ENCODE measurements around the gene ZNF385B. TPM values are rescaled to one million over a fixed set of nuclear protein-coding genes. Genes with fewer than 3 reads are reported as not detected.

The ZNF385B gene
- total RNA-seq, 4 donors from 2014 or later, result 0.89 to 3.6 (median 1.8) TPM

GRCh38 chr2:179454443-179455171, 406.8 kb downstream of the ZNF385B start:
- Histone ChIP-seq H3K27me3 (no peaks in the 10 kb centered on the region), H3K4me1 (no peaks in the 10 kb centered on the region), H3K36me3 (no peaks in the 10 kb centered on the region), H3K27ac (no peak overlapping the region), H3K4me3 (no peak overlapping the region), H3K9me3 (no peaks in the 10 kb centered on the region)
- TF ChIP-seq POLR2A (IDR thresholded peaks at IDR 0.05) (no peak), EP300 (IDR thresholded peaks at IDR 0.05) (no peak), POLR2AphosphoS5 (IDR thresholded peaks at IDR 0.05) (no peak)
- TF ChIP-seq, protein P1, sequence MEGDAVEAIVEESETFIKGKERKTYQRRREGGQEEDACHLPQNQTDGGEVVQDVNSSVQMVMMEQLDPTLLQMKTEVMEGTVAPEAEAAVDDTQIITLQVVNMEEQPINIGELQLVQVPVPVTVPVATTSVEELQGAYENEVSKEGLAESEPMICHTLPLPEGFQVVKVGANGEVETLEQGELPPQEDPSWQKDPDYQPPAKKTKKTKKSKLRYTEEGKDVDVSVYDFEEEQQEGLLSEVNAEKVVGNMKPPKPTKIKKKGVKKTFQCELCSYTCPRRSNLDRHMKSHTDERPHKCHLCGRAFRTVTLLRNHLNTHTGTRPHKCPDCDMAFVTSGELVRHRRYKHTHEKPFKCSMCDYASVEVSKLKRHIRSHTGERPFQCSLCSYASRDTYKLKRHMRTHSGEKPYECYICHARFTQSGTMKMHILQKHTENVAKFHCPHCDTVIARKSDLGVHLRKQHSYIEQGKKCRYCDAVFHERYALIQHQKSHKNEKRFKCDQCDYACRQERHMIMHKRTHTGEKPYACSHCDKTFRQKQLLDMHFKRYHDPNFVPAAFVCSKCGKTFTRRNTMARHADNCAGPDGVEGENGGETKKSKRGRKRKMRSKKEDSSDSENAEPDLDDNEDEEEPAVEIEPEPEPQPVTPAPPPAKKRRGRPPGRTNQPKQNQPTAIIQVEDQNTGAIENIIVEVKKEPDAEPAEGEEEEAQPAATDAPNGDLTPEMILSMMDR (IDR thresholded peaks at IDR 0.05), result no peak
- no peak for DNase-seq (ENCODE audit: low spot score in 2 of 2)

DNA sequence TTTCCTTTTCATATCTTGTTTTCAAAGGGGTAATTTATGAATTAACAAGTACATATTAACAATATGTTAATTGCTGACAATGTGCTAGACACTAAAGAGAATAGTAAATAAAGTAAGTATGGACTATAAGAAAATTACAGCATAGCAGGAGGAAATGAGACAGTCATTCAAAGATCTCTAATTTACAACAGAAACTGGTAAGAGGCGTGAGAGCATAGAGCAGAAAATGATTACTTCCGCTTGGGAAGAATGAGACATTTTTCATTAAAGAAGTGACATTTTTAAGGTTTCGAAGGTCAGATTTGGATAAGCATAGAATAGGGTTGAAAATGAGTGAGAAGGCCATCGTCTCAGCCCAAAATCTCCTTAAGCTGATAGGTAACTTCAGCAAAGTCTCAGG, 412.4 kb downstream of the ZNF385B start:
- Histone ChIP-seq H3K4me3 (no peak overlapping the region), H3K9me3 (no peaks in the 10 kb centered on the region), H3K27ac (no peak overlapping the region), H3K36me3 (no peaks in the 10 kb centered on the region), H3K27me3 (no peaks in the 10 kb centered on the region), H3K4me1 (peaks cover under 1% of the 10 kb centered on the region)
- 89% methylated on average over 4 of the region's 4 CpGs for WGBS
- DNase-seq (ENCODE audit: low spot score in 2 of 2), result no peak
- no peak for TF ChIP-seq POLR2AphosphoS5 (IDR thresholded peaks at IDR 0.05)

DNA sequence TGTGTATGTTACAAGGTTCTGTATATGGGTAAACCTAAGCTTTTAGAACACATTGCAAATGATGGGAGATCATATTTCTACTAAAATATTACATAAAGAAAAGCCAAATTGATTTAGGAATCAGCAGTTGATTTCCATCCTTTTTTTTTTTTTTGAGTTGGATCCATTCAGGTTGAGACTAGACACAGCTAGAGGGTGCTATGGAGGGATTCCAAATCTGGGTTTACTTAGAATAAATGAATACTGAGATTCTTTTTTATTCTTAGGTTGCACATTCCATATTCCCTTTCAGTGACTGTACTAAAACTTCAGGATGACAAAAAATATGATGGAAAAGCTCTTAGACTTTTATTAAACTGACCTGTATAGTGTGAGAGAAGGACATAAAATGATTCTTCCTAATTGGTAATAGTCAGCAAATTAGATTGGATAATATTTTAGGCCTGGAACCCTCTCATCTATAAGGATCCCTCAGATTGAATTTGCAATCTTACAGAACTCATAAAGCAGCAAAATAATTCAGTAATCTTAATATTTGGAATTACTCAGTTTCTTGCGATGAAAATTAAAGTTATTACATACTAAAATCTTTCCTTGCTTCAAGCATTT, 413.5 kb downstream of the ZNF385B start:
- WGBS, result 2% methylated on average over 1 of the region's 1 CpG
- H3K27ac ChIP-seq, result no peak overlapping the region
- TF ChIP-seq, protein P1 (IDR thresholded peaks at IDR 0.05), result no peak
- TF ChIP-seq EP300 (IDR thresholded peaks at IDR 0.05), result no peak
- no peak for TF ChIP-seq POLR2AphosphoS5 (IDR thresholded peaks at IDR 0.05)
- TF ChIP-seq POLR2A (IDR thresholded peaks at IDR 0.05), result no peak

GRCh38 chr2:179447421-179447820, 414.0 kb downstream of the ZNF385B start:
- DNase-seq (ENCODE audit: low spot score in 2 of 2), result no peak
- H3K27ac ChIP-seq, result no peak overlapping the region
- TF ChIP-seq EP300 (IDR thresholded peaks at IDR 0.05) (no peak), POLR2AphosphoS5 (IDR thresholded peaks at IDR 0.05) (no peak), POLR2A (IDR thresholded peaks at IDR 0.05) (no peak)
- TF ChIP-seq, protein P1 (IDR thresholded peaks at IDR 0.05), result no peak

More for the DNA sequence above, 413.5 kb downstream of the ZNF385B start:
- Histone ChIP-seq H3K36me3 (no peaks in the 10 kb centered on the region), H3K4me1 (peaks cover 5% of the 10 kb centered on the region), H3K9me3 (no peaks in the 10 kb centered on the region), H3K27me3 (no peaks in the 10 kb centered on the region), H3K4me3 (no peak overlapping the region)
- DNase-seq (ENCODE audit: low spot score in 2 of 2), result no peak

DNA sequence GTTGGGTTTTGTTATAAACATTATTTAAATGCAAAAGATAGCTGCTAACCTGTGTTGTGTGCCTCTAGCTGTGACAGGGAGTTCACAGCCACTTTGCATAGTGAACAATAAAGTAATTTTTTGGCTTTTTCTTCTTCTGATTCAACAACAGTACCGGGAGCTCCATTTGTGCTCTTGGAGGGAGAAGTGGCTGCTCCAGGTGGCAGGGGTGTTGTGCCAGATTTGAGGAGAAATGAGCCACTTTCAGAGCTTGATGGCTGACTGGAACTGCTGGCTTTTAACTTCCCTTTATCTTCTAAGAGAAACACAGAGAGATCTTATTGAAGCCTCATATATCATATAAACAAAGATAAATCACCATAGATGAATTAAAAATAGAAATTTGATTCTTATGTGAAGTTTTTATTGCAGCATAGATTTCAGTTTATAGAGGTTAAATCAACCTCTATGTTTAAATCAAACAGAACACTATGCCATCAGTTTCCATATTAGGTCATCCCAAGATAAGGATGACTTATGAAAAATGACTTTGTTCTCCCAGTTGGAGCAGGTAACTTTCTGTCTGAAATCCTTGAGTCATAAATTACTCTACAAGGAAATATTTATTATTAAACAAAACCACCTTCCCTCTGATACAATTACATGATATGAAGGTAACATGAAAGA, 414.8 kb downstream of the ZNF385B start:
- Histone ChIP-seq H3K27ac (no peak overlapping the region), H3K4me3 (no peak overlapping the region), H3K9me3 (no peaks in the 10 kb centered on the region), H3K36me3 (no peaks in the 10 kb centered on the region), H3K27me3 (no peaks in the 10 kb centered on the region), H3K4me1 (peaks cover 7% of the 10 kb centered on the region)
- TF ChIP-seq, protein P1 (IDR thresholded peaks at IDR 0.05), result no peak
- TF ChIP-seq POLR2AphosphoS5 (IDR thresholded peaks at IDR 0.05), result no peak
- 47% methylated on average over 1 of the region's 1 CpG for WGBS
- no peak for DNase-seq (ENCODE audit: low spot score in 2 of 2)

More at GRCh38 chr2:179447421-179447820, 414.0 kb downstream of the ZNF385B start:
- Histone ChIP-seq H3K4me3 (no peak overlapping the region), H3K4me1 (peaks cover 7% of the 10 kb centered on the region), H3K27me3 (no peaks in the 10 kb centered on the region), H3K9me3 (no peaks in the 10 kb centered on the region), H3K36me3 (no peaks in the 10 kb centered on the region)
